ENCODE measurements around the gene PNPT1.
"Not testable (repeated sequence)": the region's sequence is repeated elsewhere in the genome, so short reads cannot be mapped to it uniquely, and the experiment has no call there.

PNPT1 gene

GRCh38 chr2:55653255-55653654 is 40.4 kb downstream of the PNPT1 start:
- DNase-seq: no peak

GRCh38 chr2:55649211-55649610 is 44.4 kb downstream of the PNPT1 start:
- no peak for DNase-seq

- DNase-seq: no peak
Measured at GRCh38 chr2:55636831-55637230, 56.8 kb downstream of the PNPT1 start.

GRCh38 chr2:55628931-55629330 is 64.7 kb downstream of the PNPT1 start:
- no peak for DNase-seq

GRCh38 chr2:55627915-55628314 is 65.7 kb downstream of the PNPT1 start:
- no peak for DNase-seq

- no peak for DNase-seq
Measured at GRCh38 chr2:55621802-55622201, 71.8 kb downstream of the PNPT1 start.

GRCh38 chr2:55620123-55620779 is 73.4 kb downstream of the PNPT1 start:
- no peak for DNase-seq

- peak; percentile 21 to 42 for DNase-seq
Measured at GRCh38 chr2:55618275-55619055, 75.2 kb downstream of the PNPT1 start.

GRCh38 chr2:55618025-55618274 is 75.7 kb downstream of the PNPT1 start:
- DNase-seq: no peak

GRCh38 chr2:55617175-55618024 is 76.2 kb downstream of the PNPT1 start, which contains the start of gene PPP4R3B:
PPP4R3B (minus strand) TSS chr2:55617622; CDS start chr2:55617285, 337 bp downstream.
- peak; percentile 94 to 99 for DNase-seq

- DNase-seq: peak in 1 of 2 experiments; percentile 78
Measured at GRCh38 chr2:55616551-55617174, 77.0 kb downstream of the PNPT1 start.

- no peak for DNase-seq
Measured at GRCh38 chr2:55611997-55612396, 81.6 kb downstream of the PNPT1 start.

GRCh38 chr2:55610954-55611743 is 82.5 kb downstream of the PNPT1 start:
- DNase-seq: no peak

GRCh38 chr2:55609938-55610578 is 83.6 kb downstream of the PNPT1 start:
- DNase-seq: no peak

GRCh38 chr2:55609193-55609794 is 84.3 kb downstream of the PNPT1 start:
- no peak for DNase-seq

GRCh38 chr2:55607717-55608116 is 85.9 kb downstream of the PNPT1 start:
- no peak for DNase-seq

GRCh38 chr2:55604027-55604565 is 89.5 kb downstream of the PNPT1 start:
- DNase-seq: no peak

- DNase-seq: no peak
Measured at GRCh38 chr2:55601849-55602248, 91.8 kb downstream of the PNPT1 start.

- DNase-seq: no peak
Measured at GRCh38 chr2:55598056-55598795, 95.4 kb downstream of the PNPT1 start.

GRCh38 chr2:55596795-55597194 is 96.8 kb downstream of the PNPT1 start:
- DNase-seq: not testable (repeated sequence)
